GM12872 (cell line): ENCODE data around the gene FSTL4.

Experiments used
- TF ChIP-seq, protein P1 (sequence below): IDR thresholded peaks from 3 replicates; pipeline ENCODE4 v1.5.1; 2011; ENCODE audit warnings: low read depth, mild to moderate bottlenecking, low read length, moderate library complexity; ENCODE audit not compliant: insufficient read depth

Gene FSTL4

DNA sequence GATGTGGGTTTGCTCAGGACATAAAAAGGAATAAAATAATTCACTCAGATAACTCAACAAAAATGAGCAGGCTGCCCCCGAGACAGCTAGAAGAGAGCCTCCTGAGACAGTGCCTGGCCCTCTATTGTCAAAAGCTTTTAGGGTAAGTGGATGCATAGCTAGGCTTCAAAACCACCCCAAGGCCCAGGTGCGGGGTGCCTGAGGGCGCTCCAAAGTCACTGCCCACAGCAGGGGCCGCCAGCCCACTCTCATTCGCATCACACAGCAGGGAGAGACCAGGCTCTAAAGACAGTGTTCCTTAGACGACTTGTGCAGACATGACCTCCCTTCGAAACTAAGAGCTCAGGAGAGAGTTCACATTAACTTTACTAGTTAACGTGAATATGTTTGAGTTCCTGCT is 271.5 kb downstream of the FSTL4 start:
- TF ChIP-seq, protein P1, sequence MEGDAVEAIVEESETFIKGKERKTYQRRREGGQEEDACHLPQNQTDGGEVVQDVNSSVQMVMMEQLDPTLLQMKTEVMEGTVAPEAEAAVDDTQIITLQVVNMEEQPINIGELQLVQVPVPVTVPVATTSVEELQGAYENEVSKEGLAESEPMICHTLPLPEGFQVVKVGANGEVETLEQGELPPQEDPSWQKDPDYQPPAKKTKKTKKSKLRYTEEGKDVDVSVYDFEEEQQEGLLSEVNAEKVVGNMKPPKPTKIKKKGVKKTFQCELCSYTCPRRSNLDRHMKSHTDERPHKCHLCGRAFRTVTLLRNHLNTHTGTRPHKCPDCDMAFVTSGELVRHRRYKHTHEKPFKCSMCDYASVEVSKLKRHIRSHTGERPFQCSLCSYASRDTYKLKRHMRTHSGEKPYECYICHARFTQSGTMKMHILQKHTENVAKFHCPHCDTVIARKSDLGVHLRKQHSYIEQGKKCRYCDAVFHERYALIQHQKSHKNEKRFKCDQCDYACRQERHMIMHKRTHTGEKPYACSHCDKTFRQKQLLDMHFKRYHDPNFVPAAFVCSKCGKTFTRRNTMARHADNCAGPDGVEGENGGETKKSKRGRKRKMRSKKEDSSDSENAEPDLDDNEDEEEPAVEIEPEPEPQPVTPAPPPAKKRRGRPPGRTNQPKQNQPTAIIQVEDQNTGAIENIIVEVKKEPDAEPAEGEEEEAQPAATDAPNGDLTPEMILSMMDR = no peak

DNA sequence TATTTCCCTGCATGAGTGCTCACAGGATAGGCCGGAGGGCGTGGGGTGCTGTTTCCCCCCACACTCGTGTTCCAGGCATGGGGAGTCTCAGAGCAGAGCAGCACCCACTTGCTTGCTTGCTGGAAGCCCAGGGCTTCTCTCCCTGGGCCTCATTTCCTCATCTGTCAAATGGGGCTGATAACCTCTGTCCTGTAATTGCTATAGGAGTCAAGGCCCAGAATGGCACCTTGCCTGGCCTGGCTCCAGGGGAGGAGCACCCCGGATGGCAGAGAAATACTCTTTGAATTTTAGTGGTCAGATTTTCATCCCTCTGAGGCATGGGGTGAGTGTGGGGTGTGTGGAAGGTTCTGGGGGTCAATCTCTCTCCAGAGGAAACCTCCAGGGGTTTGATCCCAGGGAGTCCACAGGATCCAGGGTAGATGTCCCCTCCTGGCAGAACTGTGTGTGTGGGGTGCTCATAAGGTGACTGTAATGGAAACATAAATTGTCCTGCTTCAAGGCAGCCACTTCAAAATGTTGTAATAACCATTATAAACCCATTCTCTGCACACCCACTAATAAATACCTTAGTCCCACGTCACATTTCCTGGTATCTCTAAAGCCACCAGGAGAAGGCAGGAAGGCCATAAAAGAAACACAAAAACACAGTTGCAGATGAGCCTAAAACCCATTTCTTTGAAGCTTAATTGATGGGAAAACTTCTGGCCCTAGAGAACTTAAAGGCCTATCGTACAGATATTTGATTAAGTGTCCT is 272.2 kb downstream of the FSTL4 start:
- TF ChIP-seq, protein P1 = no peak

DNA sequence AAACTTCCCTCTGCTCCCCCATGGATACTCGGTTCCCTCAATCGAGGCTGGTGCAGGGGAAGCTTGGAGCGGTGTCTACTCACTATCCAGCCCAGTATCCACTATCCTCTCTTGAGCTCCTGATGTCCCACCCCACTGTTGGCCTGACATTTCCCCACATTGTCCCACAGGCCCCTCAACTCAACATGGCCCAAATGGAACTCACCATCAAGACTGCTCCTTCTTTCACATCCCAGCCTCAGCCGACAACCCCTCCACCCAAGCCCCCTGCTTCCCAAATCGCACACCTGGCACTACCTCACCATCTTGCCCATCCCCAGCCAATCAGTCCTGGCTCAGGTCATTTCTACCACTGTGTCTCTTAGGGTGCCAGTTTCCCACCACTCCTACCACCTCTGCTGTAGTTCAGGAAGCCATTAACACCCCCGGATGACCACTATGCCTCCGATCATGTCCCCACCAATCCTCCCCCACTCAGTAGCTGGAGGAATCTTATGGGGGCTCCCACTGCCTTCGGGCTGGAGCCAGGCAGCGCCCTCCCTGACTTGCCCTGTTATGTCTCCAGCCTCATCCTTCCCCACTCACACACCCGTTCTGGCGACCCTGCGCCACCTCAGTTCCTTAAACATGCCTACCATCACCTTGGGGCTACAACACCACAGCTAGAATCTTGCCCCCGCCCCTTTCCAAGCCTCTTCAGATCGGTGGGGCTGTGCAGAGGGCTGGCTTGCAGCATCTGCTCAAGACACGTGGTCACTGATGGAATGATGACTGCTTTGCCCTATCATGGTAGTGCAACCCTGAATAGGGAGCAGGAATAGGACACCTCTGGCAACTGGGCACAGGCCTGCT is 273.6 kb downstream of the FSTL4 start:
- TF ChIP-seq, protein P1 = no peak

DNA sequence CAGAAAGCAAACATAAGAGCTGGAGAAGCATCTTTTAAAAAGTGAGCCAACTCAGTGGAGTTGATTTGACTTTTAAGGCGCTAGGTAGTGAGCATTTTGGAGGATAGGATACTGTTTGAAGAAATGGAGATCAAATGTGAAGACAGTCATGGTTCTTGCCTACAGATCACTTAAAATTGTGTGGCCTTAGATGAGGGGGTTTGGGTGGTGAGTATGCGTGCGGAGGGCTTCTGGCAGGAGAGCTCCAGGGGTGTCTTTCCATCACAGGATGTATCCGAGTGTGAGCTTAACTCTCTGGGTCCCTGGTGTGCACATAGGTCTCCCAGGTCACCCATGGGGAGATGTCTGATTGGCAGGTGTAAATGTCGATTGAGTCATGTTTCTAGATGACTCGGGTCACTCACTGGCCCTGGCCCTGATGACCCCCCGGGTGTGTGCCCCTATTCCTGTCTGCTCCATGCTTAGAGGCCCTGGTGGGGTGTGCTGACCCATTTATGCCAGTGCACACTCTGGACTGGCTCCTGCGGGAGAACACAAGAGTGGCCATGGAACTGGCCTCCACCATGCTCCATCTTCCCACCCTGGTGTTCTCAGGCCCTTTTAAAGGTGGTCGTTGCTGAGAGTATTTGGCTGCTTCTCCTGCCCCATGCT is 274.4 kb downstream of the FSTL4 start:
- TF ChIP-seq, protein P1 = no peak

DNA sequence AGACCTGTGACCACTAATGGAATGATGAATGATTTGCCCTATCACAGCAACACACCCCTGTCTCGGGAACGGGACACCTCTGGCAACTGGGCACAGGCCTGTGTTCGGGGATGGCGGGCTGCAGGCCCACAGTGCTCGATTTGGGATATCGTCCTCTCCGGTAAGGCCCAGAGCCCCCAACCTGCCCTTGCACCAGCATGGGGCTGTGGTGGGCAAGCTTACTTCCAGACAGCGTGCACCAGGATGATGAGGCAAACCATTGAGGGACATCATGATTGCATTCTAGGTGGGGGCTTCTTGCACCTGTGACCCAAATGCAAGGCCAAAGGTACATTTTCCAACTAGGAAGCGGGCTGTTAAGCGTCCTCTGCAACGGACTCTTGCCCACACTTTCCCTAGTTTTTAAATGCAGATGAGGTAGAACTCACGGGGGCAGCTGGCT is 275.4 kb downstream of the FSTL4 start:
- TF ChIP-seq, protein P1 = no peak

DNA sequence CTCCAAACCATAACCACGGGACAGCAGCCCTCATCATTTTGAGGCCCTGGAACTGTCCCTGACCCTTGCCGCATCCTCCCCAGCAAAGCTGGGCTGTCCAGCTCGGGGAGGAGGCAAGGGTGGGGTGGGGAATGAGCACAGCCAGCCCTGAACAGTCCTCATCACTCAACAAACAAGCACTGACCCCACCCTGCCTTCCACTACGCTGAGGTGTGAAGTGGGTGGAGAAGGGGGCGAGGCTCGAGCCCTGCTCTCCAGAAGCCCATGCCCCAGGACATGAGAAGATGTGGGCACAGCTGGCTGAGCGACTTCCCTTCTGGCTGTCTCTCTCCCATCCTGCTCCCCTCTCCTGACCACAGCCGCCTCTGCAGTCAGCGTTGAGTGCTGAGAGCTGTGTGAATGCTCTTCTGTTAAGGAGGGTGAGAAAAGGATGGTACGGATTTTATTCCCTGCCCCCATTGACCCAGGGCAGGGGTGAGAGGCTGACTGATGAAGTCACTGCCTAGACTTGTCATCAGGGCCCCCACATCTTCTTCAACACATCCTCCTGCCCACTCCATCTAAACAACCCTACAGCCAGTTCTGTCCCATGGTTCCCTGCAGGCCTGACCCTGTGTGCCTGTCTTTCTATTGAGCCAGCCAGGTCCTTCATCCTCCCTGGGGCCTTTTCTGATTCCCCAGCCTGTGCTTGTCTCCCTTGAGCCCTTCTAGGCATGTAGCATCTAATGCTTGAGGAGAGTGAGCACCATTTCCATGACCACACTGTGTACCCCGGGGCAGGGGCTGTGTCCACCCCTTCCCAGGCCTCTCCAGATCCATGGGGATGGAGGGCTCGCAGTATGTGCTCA is 276.0 kb downstream of the FSTL4 start:
- TF ChIP-seq, protein P1 = no peak
